ENCODE results near the gene GSTM4. TPM values are rescaled to one million over a fixed set of nuclear protein-coding genes. Genes with fewer than 3 reads are reported as not detected.
A peak's percentile ranks its signal among the peaks of the same experiment; 100 is the strongest.
"Not testable (repeated sequence)": the region's sequence is repeated elsewhere in the genome, so short reads cannot be mapped to it uniquely, and the experiment has no call there.

The GSTM4 gene
- total RNA-seq, 3 donors from 2014 or later (not counting 1 experiment from before 2014, with no cell fraction given) = 20.5 to 48.8 (median 47.1) TPM

DNA sequence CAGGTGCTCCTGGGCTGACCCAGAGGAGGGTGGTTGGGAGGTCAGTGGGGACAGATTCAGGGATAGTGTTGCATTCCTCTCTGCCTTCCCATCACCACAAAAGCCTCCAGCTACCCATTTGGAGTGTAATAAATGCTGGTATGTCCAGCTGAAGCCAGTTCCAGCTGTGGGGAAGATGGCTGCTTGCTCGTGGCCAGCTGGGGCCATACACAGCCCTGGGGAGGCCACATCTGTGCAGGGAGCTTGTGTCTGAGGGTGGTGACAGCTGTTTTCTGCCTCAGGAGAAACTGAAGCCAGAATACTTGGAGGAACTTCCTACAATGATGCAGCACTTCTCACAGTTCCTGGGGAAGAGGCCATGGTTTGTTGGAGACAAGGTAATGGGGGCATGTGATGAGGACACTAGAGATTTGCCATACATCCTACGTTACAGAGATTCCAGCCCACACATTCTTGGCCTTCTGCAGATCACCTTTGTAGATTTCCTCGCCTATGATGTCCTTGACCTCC, 2.7 kb downstream of the GSTM4 start:
- WGBS (ENCODE audit: insufficient coverage) = 44% methylated on average over 3 of the region's 3 CpGs

DNA sequence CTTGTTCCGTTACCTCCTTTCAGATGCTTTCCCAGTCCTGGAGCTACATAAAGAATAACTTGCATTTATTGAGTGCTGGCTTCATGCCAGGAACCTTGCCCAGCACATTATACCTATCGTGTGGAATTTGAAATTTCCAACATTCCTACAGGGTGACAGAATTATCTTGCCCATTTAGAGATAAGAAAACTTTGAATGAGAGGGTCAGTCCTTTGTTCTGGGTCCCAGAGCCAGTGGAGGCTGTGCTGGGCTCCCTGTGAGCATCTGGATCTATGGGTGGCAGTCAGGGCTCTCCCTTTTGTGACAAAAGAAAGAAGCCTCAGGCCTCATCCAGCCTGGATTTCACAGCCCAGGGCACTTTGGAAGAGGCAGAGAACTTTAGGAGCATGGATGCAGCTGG, 3.2 kb downstream of the GSTM4 start:
- Mint-ChIP-seq H3K36me3 (no peaks in the 10 kb centered on the region), H3K27ac (no peak overlapping the region), H3K27me3 (ENCODE audit: low read depth in 2 of 2) (peaks cover 0 to 3% of the 10 kb centered on the region in 2 donors), H3K4me3 (no peak overlapping the region), H3K9me3 (no peaks in the 10 kb centered on the region), H3K4me1 (peaks cover 16 to 27% of the 10 kb centered on the region in 2 donors)
- WGBS (ENCODE audit: insufficient coverage) = 92% methylated on average over 2 of the region's 2 CpGs
- H3K4me3 ChIP-seq (ENCODE audit: low read length) = no peak overlapping the region
- DNase-seq (no peak), ATAC-seq (no peak)
- H3K4me1 ChIP-seq (ENCODE audit: control insufficient read depth, insufficient read depth, low read length) = peaks cover 23% of the 10 kb centered on the region
- H3K27ac ChIP-seq (ENCODE audit: low read length) = no peak overlapping the region
- H3K9me3 ChIP-seq (ENCODE audit: control insufficient read depth, insufficient read depth, low read length) = no peaks in the 10 kb centered on the region
- TF ChIP-seq CTCF (IDR thresholded peaks at IDR 0.05) = no peak
- intact Hi-C loops (cut with micrococcal nuclease) = no loop called here
- H3K36me3 ChIP-seq (ENCODE audit: control insufficient read depth, insufficient read depth, low read length) = peaks cover 13% of the 10 kb centered on the region
- H3K27me3 ChIP-seq (ENCODE audit: control insufficient read depth, insufficient read depth, low read length) = no peaks in the 10 kb centered on the region

More for the DNA sequence above, 2.7 kb downstream of the GSTM4 start:
- no peak for TF ChIP-seq CTCF (IDR thresholded peaks at IDR 0.05)
- ATAC-seq (no peak), DNase-seq (no peak)
- Histone ChIP-seq H3K4me1 (ENCODE audit: control insufficient read depth, insufficient read depth, low read length) (peaks cover 23% of the 10 kb centered on the region), H3K9me3 (ENCODE audit: control insufficient read depth, insufficient read depth, low read length) (no peaks in the 10 kb centered on the region), H3K27ac (ENCODE audit: low read length) (no peak overlapping the region), H3K4me3 (ENCODE audit: low read length) (no peak overlapping the region), H3K27me3 (ENCODE audit: control insufficient read depth, insufficient read depth, low read length) (no peaks in the 10 kb centered on the region), H3K36me3 (ENCODE audit: control insufficient read depth, insufficient read depth, low read length) (peaks cover 13% of the 10 kb centered on the region)
- peak overlapping the region; percentile 42 for H3K4me3 Mint-ChIP-seq
- no peak overlapping the region for H3K27ac Mint-ChIP-seq
- intact Hi-C loops (cut with micrococcal nuclease) = no loop called here
- peaks cover 0 to 3% of the 10 kb centered on the region in 2 donors for H3K27me3 Mint-ChIP-seq (ENCODE audit: low read depth in 2 of 2)
- H3K36me3 Mint-ChIP-seq = no peaks in the 10 kb centered on the region
- no peaks in the 10 kb centered on the region for H3K9me3 Mint-ChIP-seq
- H3K4me1 Mint-ChIP-seq = peaks cover 16 to 27% of the 10 kb centered on the region in 2 donors

DNA sequence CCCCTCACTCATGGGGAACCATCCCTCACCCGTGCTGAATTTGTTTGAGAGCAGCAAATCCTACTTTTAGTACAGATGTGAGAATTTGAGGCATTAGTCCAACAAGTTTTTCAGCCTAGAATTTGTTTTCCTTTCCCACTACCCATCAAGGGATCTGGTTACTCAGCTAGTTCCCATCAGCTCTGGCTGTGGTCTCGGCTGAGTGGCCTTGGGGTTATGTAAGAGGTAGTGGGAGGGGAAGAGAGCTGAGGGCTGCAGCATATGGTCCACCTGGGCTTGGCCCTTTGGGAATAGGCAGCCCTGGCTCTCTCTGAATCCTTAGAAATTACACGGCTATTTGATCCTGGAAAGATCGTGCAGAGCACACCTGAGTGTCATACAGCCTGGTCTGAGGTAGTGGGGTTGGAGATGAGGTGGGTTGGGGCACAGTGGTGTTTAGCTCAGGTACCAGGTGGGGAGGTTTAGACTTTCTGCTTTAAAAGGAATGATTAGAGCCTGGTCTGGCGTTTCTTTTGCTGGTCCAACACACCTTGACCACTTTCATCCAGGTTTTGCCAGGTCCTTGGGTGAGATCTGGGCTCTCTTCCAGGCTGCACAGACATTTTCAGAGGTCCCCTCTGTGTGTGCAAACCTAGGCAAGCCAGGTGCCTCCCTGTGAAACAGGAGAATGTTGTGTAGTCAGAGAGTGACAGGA, 4.2 kb downstream of the GSTM4 start:
- H3K4me3 ChIP-seq (ENCODE audit: low read length) = no peak overlapping the region
- Mint-ChIP-seq H3K9me3 (no peaks in the 10 kb centered on the region), H3K4me1 (peaks cover 12 to 21% of the 10 kb centered on the region in 2 donors), H3K4me3 (no peak overlapping the region), H3K36me3 (no peaks in the 10 kb centered on the region), H3K27me3 (ENCODE audit: low read depth in 2 of 2) (no peaks in the 10 kb centered on the region), H3K27ac (no peak overlapping the region)
- no peak for TF ChIP-seq CTCF (IDR thresholded peaks at IDR 0.05)
- no peak for ATAC-seq
- no peaks in the 10 kb centered on the region for H3K27me3 ChIP-seq (ENCODE audit: control insufficient read depth, insufficient read depth, low read length)
- intact Hi-C loops (cut with micrococcal nuclease) = no loop called here
- no peak overlapping the region for H3K27ac ChIP-seq (ENCODE audit: low read length)
- no peak for DNase-seq
- H3K4me1 ChIP-seq (ENCODE audit: control insufficient read depth, insufficient read depth, low read length) = peaks cover 21% of the 10 kb centered on the region
- 81% methylated on average over 5 of the region's 5 CpGs for WGBS (ENCODE audit: insufficient coverage)
- H3K9me3 ChIP-seq (ENCODE audit: control insufficient read depth, insufficient read depth, low read length) = no peaks in the 10 kb centered on the region
- H3K36me3 ChIP-seq (ENCODE audit: control insufficient read depth, insufficient read depth, low read length) = peaks cover 13% of the 10 kb centered on the region

DNA sequence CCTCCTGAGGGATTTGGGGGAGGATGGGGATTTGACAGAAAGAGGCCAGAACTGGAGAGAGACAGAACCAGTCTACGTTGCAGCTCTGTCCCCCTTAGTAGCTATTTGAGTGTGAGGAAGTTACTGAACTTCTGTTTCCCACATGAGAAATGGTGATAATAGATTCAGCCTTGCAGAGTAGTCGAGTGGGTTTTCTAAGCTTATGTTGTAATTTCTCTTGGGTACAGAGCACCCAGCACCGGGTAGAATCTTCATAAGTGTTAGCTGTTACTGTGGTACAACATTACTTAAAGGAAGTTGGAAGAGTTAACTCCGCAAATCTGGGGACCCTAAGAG, 4.8 kb downstream of the GSTM4 start:
- ATAC-seq; H3K36me3 Mint-ChIP-seq; H3K9me3 ChIP-seq (ENCODE audit: control insufficient read depth, insufficient read depth, low read length); H3K9me3 Mint-ChIP-seq; H3K27ac Mint-ChIP-seq; H3K4me3 ChIP-seq (ENCODE audit: low read length); intact Hi-C loops (cut with micrococcal nuclease); H3K4me3 Mint-ChIP-seq; DNase-seq; H3K27ac ChIP-seq (ENCODE audit: low read length); H3K27me3 ChIP-seq (ENCODE audit: control insufficient read depth, insufficient read depth, low read length); H3K27me3 Mint-ChIP-seq (ENCODE audit: low read depth in 2 of 2): not testable (repeated sequence)
- Histone ChIP-seq H3K4me1 (ENCODE audit: control insufficient read depth, insufficient read depth, low read length) (peaks cover 16% of the 10 kb centered on the region), H3K36me3 (ENCODE audit: control insufficient read depth, insufficient read depth, low read length) (peaks cover 13% of the 10 kb centered on the region)
- peaks cover 7 to 16% of the 10 kb centered on the region in 2 donors for H3K4me1 Mint-ChIP-seq
- 82% methylated on average over 2 of the region's 4 CpGs for WGBS (ENCODE audit: insufficient coverage)
